Mucosa of gallbladder (tissue), 1 donor: ENCODE results near the gene EXOC6B. TPM values are rescaled to one million over a fixed set of nuclear protein-coding genes. Genes with fewer than 3 reads are reported as not detected.

Experiments used
- DNase-seq: peaks from one replicate; pipeline ENCODE4 v3.0.0-alpha.2; 2020; ENCODE audit warnings: low spot score
- total RNA-seq: library from RNA; stranded (reverse); gene quantifications from one replicate; pipeline ENCODE4 v1.2.1, GENCODE V29; 2021
- donor health status: DM: no; HTN: no; CAD: no.

Gene EXOC6B
- 37.1 TPM for total RNA-seq

- peak; percentile 92 for DNase-seq
Observed at GRCh38 chr2:72825257-72826155, at the start of gene EXOC6B. EXOC6B (minus strand) TSS chr2:72826033.

- no peak for DNase-seq
Observed at GRCh38 chr2:72871880-72872279, 46.0 kb upstream of the EXOC6B start.

- DNase-seq: no peak
Observed at GRCh38 chr2:72871060-72871459, 45.2 kb upstream of the EXOC6B start.

DNA sequence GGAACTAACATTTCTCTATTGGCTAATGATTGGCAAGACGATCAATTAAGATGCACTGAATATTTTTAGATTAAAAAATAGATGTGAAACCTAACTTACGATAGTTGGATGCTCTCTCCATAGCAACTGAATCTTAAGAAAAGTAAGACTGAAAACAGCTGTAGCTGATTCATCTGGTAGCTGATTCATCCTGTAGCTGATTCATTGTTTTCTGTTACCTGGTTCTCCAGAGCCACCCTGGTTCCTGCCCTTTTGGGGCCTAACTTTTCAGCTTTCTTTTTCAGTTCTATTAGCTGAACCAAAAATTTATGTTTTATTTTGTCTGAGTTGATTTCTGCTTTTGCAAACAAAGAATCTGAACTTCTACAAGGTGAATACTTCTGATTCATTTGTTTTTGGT lies 38.7 kb upstream of the EXOC6B start:
- no peak for DNase-seq

- no peak for DNase-seq
Observed at GRCh38 chr2:72863046-72863445, 37.2 kb upstream of the EXOC6B start.

DNA sequence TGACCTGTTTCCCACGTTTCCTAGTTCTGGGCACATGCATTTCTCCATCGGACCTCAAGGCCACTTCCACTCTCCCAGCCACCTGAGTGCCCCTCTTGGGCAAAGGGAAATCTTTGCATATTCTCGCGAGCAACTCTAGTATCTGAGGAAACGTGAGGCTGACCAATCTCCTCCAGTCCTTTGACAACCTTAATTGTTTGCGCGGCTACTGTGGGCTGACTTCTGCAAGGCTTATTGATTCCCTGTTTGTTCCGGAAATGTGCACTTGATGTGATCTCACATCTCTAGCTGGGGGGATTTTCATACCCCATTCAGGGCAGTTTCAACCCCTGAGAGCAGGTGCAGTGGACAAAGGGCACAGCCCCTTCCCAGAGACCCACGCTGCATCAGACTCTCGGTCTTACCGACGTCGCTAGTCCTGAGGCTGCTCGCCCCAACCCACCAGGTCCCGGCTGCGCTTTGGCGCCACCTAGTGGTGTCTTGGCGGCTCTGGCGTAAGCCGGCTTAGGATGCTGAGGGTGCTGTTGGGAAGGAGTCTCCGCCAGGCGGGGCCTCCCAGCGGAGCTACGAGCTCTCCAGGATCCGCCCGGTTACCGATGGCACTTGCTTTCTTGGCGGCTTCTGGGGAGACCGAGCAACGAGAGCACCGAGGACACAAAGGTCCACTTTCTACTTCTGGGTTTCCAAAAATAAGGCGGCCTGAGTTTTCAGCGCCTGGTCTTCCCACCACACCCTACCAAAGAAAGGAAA lies 36.6 kb upstream of the EXOC6B start:
- peak; percentile 89 for DNase-seq

- DNase-seq: peak; percentile 71
Observed at GRCh38 chr2:72859831-72860262, 34.0 kb upstream of the EXOC6B start.

GRCh38 chr2:72851333-72851732 lies 25.5 kb upstream of the EXOC6B start:
- DNase-seq: no peak

GRCh38 chr2:72849138-72849462 lies 23.3 kb upstream of the EXOC6B start:
- DNase-seq: no peak

DNA sequence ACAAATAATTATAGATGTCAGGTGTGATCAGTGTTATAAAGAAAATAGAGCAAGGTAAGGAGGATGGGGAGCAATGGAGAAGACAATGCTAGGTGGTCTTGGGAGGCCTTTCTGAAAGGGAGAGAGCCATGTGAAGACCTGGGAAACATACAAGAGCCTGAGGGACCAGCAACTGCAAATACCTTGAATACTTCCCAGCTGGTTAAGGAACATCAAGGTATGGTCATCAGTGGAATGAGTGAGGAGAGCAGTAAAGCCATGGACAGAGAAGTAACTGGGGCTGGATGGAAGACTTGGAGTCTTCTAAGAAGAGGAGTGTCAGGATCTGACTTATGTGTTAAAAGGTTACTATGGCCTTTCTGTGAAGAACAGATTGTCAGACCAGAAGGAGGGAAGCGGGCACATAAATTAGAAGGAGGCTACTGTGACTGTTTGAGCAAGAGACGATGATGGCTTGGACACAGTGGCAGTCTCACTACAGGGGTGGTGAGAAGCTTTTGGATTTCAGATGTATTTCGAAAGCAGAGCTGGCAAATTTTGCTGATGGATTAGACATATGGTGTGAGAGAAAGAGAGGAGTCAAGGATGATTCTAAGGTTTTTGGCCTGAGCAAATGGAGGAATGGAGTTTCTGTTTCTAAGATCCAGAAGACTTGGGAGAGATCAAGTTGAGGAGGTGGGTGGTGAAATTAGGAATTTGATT lies 22.8 kb upstream of the EXOC6B start:
- DNase-seq: no peak

DNA sequence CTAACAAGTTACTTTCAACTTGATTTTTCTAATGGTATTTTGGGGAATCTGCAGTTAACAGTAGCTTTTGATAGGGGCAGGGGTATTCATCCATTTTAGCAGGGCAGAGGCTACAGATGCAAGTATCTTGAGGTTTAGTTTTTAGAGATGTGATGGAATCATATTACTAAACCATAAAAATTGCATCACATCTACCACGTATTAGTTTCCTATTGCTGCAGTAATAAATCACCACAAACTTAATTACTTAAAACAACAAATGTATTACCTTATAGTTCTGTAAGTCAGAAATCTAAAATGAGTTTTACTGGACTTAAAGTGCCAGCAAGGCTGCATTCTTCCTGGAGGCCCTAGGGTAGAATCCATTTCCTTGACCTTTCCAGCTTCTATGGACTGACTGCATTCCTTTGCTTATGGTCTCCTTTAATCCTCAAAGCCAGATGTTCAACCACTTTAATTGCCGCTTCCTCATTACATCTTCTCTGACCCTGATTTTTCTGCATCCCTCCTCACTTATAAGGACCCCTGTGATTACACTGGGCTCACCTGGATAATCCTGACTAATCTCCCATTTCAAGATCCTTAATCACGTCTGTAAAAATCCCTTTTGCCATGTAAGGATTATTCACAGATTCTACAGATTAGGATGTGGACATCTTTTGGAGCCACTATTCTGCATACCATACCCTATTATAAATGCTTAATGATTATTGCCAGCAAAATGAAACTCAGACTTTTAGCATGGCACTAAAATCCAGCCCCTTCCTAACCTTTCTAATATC lies 21.9 kb upstream of the EXOC6B start:
- no peak for DNase-seq

DNA sequence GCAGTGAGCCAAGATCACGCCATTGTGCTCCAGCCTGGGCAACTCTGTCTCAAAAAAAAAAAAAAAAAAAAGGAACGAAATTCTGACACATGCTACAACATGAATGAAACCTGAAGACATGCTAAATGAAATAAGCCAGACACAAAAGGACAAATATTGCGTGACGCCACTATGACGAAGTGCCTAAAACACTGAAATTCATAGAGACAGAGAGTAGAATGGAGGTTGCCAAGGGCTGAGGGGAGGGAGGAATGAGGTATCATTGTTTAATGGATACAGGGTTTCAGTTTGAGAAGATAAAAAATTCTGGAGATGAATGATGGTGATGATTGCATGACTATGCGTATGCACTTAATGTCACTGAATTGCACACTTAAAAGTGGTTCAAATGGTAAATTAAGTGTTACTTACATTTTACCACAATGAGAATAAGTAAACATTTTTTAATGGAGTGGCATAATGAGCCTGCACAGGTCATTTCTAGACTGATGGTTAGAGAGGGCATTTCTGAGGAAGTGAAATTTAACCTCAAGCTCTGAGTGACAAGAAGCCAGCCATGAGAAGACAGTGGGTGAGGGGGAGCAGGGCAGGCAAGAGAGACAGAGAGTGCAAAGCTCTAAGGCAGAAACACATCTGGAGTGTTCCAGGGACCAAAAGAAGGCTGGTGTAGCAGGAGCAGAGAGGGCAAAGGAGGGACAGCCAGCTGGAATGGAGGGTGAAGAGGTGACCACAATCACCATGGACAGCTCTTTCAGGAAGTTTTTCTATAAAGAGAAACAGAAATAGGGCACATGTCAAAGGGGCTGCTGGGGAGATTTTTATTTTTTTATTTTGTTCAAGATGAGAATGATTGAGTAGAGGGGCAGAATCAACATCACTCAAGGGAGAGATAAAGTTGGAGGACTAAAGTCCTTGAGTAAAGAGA lies 20.6 kb upstream of the EXOC6B start:
- no peak for DNase-seq

DNA sequence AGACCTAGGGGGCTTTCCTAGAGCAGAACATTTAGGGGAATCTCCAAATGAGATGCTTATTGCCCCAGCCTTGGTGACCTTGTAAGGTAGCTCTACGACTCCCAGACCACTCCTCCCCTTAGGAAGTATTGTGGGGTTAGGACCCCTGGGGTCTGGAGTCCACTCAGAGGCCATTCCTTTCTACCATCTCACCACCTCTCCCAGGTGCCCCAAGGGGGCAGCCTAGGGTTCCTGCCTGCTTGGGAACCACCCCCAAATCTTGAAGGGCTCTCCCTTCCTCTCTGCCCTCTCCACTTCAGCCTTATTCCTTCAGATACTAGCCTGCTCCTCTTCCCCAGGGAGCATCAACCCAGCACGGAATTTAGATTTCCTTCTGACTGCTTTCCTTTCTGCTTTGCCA lies 17.5 kb upstream of the EXOC6B start:
- no peak for DNase-seq

GRCh38 chr2:72841462-72842125 lies 15.8 kb upstream of the EXOC6B start:
- DNase-seq: no peak

DNA sequence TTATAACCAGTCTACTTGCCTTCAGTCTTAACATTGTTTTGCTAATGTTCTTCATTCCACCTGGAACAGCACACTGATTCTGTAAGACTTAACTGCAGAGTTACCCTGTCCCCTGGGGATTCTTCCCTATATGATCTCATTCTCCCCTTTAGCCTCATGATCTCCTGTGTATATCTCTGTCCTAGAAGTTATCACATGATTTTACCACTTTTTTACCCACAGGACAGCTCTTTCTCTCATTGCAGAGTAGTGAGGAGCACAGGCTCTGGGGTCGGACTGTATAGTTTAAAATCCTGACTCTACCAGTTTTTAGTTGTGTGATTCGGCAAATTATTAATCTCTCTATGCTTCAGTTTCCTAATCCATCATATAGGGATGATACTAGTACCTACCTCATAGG lies 14.2 kb upstream of the EXOC6B start:
- no peak for DNase-seq

GRCh38 chr2:72837171-72837570 lies 11.3 kb upstream of the EXOC6B start:
- no peak for DNase-seq

DNA sequence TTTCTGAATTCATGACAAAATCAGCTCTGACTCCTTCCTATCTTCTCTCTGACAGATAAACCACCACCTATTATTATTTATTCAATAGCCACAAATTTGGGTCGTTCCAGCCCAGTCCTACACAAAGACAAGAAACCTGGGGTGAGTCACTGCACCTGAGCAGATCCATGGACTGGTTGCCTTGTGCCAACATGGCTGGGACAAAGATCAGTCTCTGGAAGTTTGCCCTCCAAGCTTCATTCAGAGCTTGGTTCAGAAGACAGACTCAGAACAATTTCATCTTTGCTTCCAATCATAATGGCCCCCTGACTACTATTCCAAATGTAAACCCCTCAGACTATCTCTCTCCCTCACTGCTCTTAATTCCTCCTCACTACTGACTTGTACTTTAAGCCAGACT lies 9.6 kb upstream of the EXOC6B start:
- DNase-seq: no peak

DNA sequence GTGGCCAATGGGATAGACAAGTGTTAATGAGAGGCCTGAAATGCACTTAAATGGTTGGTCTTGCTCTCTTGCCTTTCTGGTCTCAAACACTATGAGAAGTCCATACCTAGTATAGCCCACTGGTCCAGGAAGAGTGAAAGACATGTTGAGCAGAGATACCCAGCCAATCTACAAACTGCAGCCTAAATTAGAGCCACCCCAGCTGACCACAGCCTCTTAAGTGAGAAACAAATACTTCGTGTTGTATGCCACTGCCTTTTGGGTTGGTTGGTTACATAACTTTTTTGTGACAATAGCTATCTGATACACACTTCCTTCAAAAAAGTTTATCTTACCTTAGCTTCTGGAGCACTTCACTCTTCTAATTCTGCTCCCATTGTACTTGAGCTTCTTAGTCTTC lies 8.8 kb upstream of the EXOC6B start:
- no peak for DNase-seq

DNA sequence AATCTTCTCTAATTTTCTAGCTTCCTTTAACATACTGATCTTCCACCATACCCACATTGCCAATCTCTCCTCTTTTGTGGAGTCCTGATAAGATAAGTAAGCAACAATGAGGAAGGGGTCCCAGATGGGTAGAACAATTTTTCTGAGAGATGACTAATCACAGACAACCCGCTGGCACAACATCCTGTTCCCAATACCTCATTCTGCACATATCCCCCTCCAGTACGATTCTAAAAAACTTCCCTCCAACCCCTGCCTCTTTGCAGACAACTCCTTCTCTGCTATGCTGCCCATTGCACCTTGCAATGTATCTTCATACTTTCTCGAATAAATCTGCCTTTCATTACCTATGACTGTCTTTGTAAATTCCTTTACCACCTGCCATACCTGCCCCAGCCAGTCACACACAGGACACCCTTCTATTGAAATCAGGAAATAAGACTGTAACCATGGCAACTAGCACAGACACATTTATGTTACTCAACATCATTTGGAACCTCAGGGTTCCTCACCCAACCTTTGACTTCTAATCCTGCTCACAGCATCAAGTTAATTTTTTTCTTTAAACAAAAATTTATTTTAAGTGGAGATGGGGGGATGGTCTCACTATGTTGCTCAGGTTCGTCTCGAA lies 7.4 kb upstream of the EXOC6B start:
- no peak for DNase-seq

GRCh38 chr2:72830273-72830672 lies 4.4 kb upstream of the EXOC6B start:
- DNase-seq: no peak
